Measurements from ENCODE around the gene CDH26. TPM values are rescaled to one million over a fixed set of nuclear protein-coding genes. Genes with fewer than 3 reads are reported as not detected.
"Not testable (repeated sequence)": the region's sequence is repeated elsewhere in the genome, so short reads cannot be mapped to it uniquely, and the experiment has no call there.

CDH26 gene
- total and polyA plus RNA-seq, 12 donors, result 0.34 to 2.4 (median 0.89) TPM

DNA sequence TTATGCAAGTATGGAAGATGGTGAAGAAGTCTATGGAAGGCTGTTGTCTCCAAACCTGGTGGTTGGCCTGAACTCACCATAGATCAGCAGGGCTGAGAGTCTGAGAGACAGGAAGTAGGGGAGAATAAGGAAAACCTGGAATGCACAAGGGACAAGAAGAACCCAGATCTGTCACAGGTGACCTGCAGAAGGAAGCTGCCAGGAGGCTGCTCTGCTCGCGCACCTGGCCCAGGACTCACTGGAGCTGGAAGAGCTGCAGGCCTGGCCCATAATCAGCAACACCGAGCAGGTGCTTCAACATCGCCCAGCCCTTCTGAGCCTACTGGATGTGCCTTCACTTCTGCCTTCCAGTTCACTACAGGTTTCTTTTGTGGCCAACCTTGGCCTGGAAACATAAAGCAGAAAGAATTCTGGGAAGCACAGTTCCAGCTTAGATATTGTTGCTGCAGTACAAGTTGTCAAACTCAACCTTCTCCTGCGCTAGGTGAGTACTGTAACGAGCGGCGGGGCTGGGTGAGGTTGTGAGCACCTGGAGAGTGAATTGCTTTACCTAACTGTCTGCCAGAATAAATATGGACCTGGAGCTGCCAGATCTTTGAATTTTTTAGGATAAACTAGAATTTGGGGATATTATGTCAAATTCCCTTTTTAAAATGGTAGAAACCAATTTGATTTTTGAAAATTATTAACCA, 82.4 kb downstream of the CDH26 start:
- no peak overlapping the region for H3K4me3 ChIP-seq
- TF ChIP-seq, protein P1, sequence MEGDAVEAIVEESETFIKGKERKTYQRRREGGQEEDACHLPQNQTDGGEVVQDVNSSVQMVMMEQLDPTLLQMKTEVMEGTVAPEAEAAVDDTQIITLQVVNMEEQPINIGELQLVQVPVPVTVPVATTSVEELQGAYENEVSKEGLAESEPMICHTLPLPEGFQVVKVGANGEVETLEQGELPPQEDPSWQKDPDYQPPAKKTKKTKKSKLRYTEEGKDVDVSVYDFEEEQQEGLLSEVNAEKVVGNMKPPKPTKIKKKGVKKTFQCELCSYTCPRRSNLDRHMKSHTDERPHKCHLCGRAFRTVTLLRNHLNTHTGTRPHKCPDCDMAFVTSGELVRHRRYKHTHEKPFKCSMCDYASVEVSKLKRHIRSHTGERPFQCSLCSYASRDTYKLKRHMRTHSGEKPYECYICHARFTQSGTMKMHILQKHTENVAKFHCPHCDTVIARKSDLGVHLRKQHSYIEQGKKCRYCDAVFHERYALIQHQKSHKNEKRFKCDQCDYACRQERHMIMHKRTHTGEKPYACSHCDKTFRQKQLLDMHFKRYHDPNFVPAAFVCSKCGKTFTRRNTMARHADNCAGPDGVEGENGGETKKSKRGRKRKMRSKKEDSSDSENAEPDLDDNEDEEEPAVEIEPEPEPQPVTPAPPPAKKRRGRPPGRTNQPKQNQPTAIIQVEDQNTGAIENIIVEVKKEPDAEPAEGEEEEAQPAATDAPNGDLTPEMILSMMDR (IDR thresholded peaks at IDR 0.05), result no peak
- no peak overlapping the region for H3K27ac ChIP-seq
- H3K27me3 ChIP-seq, result peaks cover 0 to 5% (median 0%) of the 10 kb centered on the region in 7 donors
- intact Hi-C loops (cut with DNase I), result no loop called here
- peaks cover 0 to 5% (median 0%) of the 10 kb centered on the region in 11 donors for H3K9me3 ChIP-seq
- H3K4me1 ChIP-seq, result peaks cover 0 to 6% (median 2%) of the 10 kb centered on the region in 9 donors
- no peak for DNase-seq
- WGBS, 2 donors, result 94% methylated on average over 8 of the region's 8 CpGs
- H3K36me3 ChIP-seq, result no peaks in the 10 kb centered on the region
- no peak for ATAC-seq

DNA sequence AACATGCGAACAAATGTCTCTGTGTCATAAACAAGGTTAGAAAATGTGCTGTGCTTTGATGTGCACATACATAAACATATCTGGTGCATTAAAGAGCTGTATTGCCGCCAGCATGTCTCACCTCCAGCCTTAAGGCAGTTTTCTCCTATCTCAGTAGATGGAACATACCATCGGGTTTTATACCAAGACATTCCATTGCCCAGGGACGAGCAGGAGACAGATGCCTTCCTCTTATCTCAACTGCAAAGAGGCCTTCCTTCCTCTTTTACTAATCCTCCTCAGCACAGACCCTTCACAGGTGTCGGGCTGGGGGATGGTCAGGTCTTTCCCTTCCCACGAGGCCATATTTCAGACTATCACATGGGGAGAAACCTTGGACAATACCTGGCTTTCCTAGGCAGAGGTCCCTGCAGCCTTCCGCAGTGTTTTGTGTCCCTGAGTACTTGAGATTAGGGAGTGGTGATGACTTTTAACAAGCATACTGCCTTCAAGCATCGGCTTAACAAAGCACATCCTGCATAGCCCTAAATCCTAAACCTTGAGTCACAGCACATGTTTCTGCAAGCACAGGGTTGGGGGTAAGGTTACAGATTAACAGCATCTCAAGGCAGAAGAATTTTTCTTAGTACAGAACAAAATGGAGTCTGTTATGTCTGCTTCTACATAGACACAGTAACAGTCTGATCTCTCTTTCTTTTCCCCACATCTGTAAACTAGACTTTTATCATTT, 83.4 kb downstream of the CDH26 start:
- H3K9me3 ChIP-seq; DNase-seq; H3K36me3 ChIP-seq; H3K27me3 ChIP-seq; H3K4me3 ChIP-seq; intact Hi-C loops (cut with DNase I); H3K27ac ChIP-seq; ATAC-seq: not testable (repeated sequence)
- H3K4me1 ChIP-seq, result peaks cover 0 to 16% (median 0%) of the 10 kb centered on the region in 9 donors
- 35 to 37% methylated on average over 8 of the region's 8 CpGs for WGBS, 2 donors

DNA sequence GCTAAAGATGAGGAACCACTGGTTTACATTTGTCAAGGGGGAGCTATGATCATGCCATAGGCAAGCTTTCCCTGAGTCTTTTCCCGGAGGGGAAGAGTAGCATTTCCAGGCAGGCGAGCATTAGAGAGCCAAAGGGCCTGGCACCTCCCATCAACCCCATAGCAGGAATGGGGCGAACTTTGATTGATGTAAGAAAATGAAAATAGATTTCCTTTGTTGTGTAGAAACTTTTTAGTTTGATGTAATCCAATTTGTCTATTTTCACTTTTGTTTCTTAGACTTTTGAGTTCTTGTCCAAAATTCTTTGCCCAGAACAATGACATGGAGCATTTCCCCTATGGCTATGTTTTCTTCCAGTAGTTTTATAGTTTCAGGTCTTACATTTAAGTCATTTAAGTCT, 85.2 kb downstream of the CDH26 start:
- Histone ChIP-seq H3K9me3 (peaks cover 0 to 5% (median 0%) of the 10 kb centered on the region in 11 donors), H3K4me3 (no peak overlapping the region), H3K27me3 (peaks cover 0 to 5% (median 0%) of the 10 kb centered on the region in 7 donors), H3K4me1 (peaks cover 0 to 26% (median 0%) of the 10 kb centered on the region in 9 donors), H3K36me3 (no peaks in the 10 kb centered on the region), H3K27ac (no peak overlapping the region)
- ATAC-seq (no peak), DNase-seq (no peak)
- WGBS, 2 donors, result 90 to 91% methylated on average over 3 of the region's 3 CpGs
- intact Hi-C loops (cut with DNase I), result no loop called here
- TF ChIP-seq, protein P1 (IDR thresholded peaks at IDR 0.05), result no peak

DNA sequence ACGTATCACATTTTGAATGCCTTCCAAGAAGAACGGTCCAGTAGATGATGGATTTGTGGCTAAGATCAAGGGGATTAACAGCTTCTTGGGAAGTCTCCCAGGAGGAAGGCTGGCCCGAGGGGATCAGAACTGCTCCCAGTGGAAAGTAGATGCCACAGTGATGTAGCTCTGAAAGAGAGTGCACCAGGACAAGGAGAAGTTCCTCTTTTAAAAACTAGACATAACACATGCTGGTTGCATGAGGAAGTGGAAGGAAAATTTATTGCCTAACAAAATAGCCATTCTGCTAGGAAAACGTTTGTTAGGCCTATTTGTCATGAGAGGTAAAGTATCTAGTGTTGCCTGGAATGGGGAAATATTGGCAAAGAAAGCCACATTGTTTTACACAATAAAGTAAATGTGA, 87.8 kb downstream of the CDH26 start:
- DNase-seq, result no peak
- peaks cover 0 to 5% (median 0%) of the 10 kb centered on the region in 11 donors for H3K9me3 ChIP-seq
- intact Hi-C loops (cut with DNase I), result loop anchor here in 1 of 10 donors (5.0 kb wide), 1 partner anchor 104 kb away; the partner anchor contains the start of genes FAM217B and PPP1R3D
- peak in 2 of 8 donors; percentile 42 to 59 for ATAC-seq
- H3K27ac ChIP-seq, result peak overlapping the region in 1 of 10 donors; percentile 90
- no peaks in the 10 kb centered on the region for H3K36me3 ChIP-seq
- no peak overlapping the region for H3K4me3 ChIP-seq
- H3K4me1 ChIP-seq, result peaks cover 0 to 42% (median 0%) of the 10 kb centered on the region in 9 donors
- H3K27me3 ChIP-seq, result peaks cover 0 to 3% (median 0%) of the 10 kb centered on the region in 7 donors
- WGBS, 2 donors, result 37 to 57% methylated on average over 4 of the region's 4 CpGs
- TF ChIP-seq, protein P1 (IDR thresholded peaks at IDR 0.05), result no peak
